Measurements from ENCODE around the gene RPS27. TPM values are rescaled to one million over a fixed set of nuclear protein-coding genes. Genes with fewer than 3 reads are reported as not detected.
A peak's percentile ranks its signal among the peaks of the same experiment; 100 is the strongest.

RPS27 gene
- polyA plus RNA-seq, 1 experiment = 8,584 TPM

DNA sequence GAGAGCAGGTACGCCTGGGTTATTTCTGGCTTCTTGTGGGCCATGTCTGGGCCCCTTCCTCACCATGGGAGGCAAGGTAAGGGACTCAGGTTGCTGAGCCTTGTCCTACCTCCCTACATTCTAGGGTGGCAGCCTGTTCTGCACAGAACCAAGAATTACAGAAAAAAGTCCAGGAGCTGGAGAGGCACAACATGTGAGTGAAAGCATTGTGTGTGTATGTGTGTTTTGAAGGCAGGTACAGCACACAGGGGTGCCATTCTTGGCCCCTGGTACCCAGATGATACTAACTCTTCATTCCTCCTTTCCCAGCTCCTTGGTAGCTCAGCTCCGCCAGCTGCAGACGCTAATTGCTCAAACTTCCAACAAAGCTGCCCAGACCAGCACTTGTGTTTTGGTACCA lies 17.5 kb upstream of the RPS27 start:
- no peaks in the 10 kb centered on the region for H3K27me3 ChIP-seq (ENCODE audit: control insufficient read depth, insufficient read depth, low read length)
- ChIA-PET POLR2A (no interaction called here), CTCF (interaction anchor here (0.8 to 6.7 kb wide), 2 partner anchors 9 to 13 kb away, joined by 3 to 32 read pairs; partner anchors contain the start of genes RAB13 and SLC39A1)
- H3K4me3 ChIP-seq (ENCODE audit: low read depth, low read length) = no peak overlapping the region
- DNase-seq (ENCODE audit: low read depth) = no peak
- peaks cover 10% of the 10 kb centered on the region for H3K36me3 ChIP-seq (ENCODE audit: control insufficient read depth, insufficient read depth, low read length)
- TF ChIP-seq, protein P1, sequence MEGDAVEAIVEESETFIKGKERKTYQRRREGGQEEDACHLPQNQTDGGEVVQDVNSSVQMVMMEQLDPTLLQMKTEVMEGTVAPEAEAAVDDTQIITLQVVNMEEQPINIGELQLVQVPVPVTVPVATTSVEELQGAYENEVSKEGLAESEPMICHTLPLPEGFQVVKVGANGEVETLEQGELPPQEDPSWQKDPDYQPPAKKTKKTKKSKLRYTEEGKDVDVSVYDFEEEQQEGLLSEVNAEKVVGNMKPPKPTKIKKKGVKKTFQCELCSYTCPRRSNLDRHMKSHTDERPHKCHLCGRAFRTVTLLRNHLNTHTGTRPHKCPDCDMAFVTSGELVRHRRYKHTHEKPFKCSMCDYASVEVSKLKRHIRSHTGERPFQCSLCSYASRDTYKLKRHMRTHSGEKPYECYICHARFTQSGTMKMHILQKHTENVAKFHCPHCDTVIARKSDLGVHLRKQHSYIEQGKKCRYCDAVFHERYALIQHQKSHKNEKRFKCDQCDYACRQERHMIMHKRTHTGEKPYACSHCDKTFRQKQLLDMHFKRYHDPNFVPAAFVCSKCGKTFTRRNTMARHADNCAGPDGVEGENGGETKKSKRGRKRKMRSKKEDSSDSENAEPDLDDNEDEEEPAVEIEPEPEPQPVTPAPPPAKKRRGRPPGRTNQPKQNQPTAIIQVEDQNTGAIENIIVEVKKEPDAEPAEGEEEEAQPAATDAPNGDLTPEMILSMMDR (IDR thresholded peaks at IDR 0.05; ENCODE audit: insufficient read depth, low read depth, low read length) = no peak

DNA sequence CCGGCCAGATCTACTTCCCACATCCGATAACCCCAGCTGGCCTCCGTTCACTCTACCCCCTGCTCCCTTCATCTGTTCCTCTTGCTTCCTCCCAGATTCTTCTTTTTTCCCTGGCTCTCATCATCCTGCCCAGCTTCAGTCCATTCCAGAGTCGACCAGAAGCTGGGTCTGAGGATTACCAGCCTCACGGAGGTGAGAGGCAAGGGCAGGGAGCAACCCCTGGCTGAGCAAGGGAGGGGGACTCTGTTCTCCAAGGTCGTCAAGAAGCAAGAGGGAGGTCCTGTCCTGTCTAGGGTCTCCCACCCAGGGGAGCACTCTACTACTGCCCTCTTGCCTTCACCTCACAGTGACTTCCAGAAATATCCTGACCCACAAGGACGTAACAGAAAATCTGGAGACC lies 17.0 kb upstream of the RPS27 start:
- Histone ChIP-seq H3K4me3 (ENCODE audit: low read depth, low read length) (no peak overlapping the region), H3K27me3 (ENCODE audit: control insufficient read depth, insufficient read depth, low read length) (no peaks in the 10 kb centered on the region), H3K36me3 (ENCODE audit: control insufficient read depth, insufficient read depth, low read length) (peaks cover 10% of the 10 kb centered on the region)
- no peak for DNase-seq (ENCODE audit: low read depth)
- POLR2A ChIA-PET = no interaction called here
- CTCF ChIA-PET = interaction anchor here (0.8 to 6.7 kb wide), 2 partner anchors 9 to 12 kb away, joined by 3 to 32 read pairs; partner anchors contain the start of genes RAB13 and SLC39A1
- TF ChIP-seq, protein P1 (IDR thresholded peaks at IDR 0.05; ENCODE audit: insufficient read depth, low read depth, low read length) = no peak

DNA sequence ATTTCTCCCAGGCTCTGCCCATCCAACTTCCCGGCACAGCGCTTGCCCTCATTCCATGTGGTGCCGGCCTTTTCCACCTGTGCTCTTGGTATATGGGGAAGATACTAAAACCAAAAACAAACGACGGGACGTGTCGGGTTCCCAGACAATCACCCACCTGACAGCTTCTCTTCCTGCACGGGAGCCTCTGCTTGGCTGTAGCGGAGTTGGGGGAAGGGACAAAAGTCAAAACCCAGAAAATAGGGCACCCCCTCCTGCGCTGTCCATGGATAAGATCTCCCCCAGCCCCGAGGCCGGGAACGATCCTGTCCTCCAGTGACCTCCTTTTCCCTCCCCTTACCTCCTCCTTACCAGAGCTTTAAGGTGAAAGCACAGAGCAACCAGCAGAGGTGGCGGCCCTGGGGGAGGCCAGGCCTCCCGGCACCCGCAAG lies 13.7 kb upstream of the RPS27 start:
- TF ChIP-seq, protein P1 (IDR thresholded peaks at IDR 0.05; ENCODE audit: insufficient read depth, low read depth, low read length) = no peak
- ChIA-PET CTCF (interaction anchor here (0.7 to 6.7 kb wide), 6 partner anchors 9 to 466 kb away, joined by 3 to 32 read pairs (median 12); partner anchors contain the start of genes CREB3L4, RAB13 and SLC39A1), POLR2A (interaction anchor here (0.6 to 2.3 kb wide), 6 partner anchors 7 to 48 kb away, joined by 3 to 17 read pairs (median 8); partner anchors contain the start of genes CREB3L4, RAB13, RPS27 and SLC39A1)
- Histone ChIP-seq H3K4me3 (ENCODE audit: low read depth, low read length) (peak overlapping the region; percentile 89), H3K27me3 (ENCODE audit: control insufficient read depth, insufficient read depth, low read length) (no peaks in the 10 kb centered on the region), H3K36me3 (ENCODE audit: control insufficient read depth, insufficient read depth, low read length) (peaks cover 11% of the 10 kb centered on the region)
- no peak for DNase-seq (ENCODE audit: low read depth)

DNA sequence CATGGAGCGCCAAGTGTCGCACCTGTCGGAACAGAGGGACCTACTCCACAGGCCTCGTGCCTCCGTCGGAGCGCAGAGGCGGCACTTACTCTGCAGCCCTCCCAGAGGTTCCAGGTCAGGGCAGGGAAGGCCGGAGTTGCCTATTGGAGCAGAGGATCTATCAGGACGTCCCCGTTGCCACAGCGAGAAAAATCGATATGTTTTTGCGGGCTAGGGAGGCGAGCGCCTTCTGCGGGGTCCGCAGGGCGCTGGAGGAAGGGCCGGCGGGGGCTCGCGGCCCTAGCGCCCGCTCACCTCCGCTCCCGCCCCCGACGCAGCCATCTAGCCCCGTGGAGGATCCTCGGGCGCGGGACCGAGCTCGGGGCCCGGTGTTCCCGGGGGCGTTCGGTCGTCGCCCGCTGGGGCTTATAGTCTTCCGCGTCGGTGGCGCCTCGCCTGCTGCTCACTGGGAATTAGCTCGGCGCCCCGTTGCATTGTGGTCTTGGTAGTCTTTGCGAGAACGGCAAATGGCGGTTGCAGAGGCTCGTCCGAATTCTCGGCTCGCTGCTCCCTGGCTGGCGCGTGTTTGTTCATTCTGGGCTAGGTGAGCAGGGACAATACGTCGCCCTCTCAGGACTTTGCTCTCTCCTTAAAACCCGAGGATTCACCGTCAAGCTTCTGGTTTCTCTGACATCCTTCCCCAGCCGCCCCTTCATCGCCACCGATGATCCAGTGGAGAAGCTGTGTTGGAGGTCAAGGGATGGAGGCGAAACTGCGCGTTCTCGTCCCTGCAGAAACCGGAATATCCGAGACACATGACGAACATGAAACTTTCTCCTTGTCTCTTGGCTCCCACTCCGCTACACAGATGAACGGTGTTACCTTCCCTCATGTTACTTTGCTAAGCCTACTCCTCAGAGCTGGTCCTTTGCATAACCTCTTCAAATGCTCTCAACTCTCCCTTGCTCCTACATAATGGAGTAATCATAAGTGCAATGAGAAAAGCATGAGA lies 13.0 kb upstream of the RPS27 start, which contains the start of gene JTB:
Gene JTB, minus strand, starts transcription at position 425 of the 991 bp plus-strand sequence. Its CDS starts 422 bp downstream, at position 3.
- TF ChIP-seq, protein P1 (IDR thresholded peaks at IDR 0.05; ENCODE audit: insufficient read depth, low read depth, low read length) = no peak
- ChIA-PET CTCF (interaction anchor here (0.9 to 6.7 kb wide), 6 partner anchors 9 to 466 kb away, joined by 3 to 32 read pairs (median 12); partner anchors contain the start of genes CREB3L4, RAB13 and SLC39A1), POLR2A (interaction anchor here (0.6 to 2.3 kb wide), 5 partner anchors 8 to 49 kb away, joined by 3 to 17 read pairs (median 6); partner anchors contain the start of genes CREB3L4, RPS27 and SLC39A1)
- Histone ChIP-seq H3K4me3 (ENCODE audit: low read depth, low read length) (peak within 1 kb of the TSS; percentile 89), H3K27me3 (ENCODE audit: control insufficient read depth, insufficient read depth, low read length) (no peaks in the 10 kb centered on the region), H3K36me3 (ENCODE audit: control insufficient read depth, insufficient read depth, low read length) (peaks cover 15% of the 10 kb centered on the region)
- no peak for DNase-seq (ENCODE audit: low read depth)
